ENCODE measurements around the gene MORN3.
"Not testable (repeated sequence)": the region's sequence is repeated elsewhere in the genome, so short reads cannot be mapped to it uniquely, and the experiment has no call there.

GRCh38 chr12:121715055-121715454 lies 45.6 kb upstream of the MORN3 start:
- TF ChIP-seq CTCF (IDR thresholded peaks at IDR 0.05; ENCODE audit: low read length); EZH2phosphoT487 (IDR thresholded peaks at IDR 0.05; ENCODE audit: low read length); EZH2 (optimal IDR thresholded peaks at IDR 0.05; ENCODE audit: low read depth, low read length): not testable (repeated sequence)
